ENCODE data around the gene PHAF1.

PHAF1 gene

DNA sequence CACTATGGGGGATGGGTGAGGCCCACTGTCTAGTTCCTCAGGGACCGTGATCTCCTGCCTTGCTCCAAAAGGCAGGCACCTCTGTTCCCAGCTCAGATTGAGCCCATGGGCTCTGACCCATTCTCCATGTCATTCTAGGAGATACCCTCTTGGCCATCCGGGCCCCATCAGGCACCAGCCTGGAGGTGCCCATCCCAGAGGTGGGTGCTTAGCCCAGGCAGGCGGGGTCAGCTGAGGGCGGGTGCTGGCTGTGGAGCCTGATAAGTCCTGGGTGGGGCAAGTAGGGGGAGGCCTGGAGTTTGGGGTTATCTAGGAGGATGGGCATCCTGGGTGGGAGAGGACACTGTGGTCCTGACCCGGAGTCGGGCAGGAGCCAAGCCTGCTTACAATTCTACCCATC lies 84.5 kb downstream of the PHAF1 start:
- Histone ChIP-seq H3K9me3 (ENCODE audit: severe bottlenecking) (no peaks in the 10 kb centered on the region), H3K27me3 (ENCODE audit: insufficient read depth, low read depth, severe bottlenecking) (no peaks in the 10 kb centered on the region), H3K4me3 (ENCODE audit: low read depth, low read length) (no peak overlapping the region), H3K27ac (no peak overlapping the region), H3K36me3 (peaks cover 65% of the 10 kb centered on the region)
- TF ChIP-seq, protein P1, sequence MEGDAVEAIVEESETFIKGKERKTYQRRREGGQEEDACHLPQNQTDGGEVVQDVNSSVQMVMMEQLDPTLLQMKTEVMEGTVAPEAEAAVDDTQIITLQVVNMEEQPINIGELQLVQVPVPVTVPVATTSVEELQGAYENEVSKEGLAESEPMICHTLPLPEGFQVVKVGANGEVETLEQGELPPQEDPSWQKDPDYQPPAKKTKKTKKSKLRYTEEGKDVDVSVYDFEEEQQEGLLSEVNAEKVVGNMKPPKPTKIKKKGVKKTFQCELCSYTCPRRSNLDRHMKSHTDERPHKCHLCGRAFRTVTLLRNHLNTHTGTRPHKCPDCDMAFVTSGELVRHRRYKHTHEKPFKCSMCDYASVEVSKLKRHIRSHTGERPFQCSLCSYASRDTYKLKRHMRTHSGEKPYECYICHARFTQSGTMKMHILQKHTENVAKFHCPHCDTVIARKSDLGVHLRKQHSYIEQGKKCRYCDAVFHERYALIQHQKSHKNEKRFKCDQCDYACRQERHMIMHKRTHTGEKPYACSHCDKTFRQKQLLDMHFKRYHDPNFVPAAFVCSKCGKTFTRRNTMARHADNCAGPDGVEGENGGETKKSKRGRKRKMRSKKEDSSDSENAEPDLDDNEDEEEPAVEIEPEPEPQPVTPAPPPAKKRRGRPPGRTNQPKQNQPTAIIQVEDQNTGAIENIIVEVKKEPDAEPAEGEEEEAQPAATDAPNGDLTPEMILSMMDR (IDR thresholded peaks at IDR 0.05; ENCODE audit: low read depth, low read length) = no peak
- no peak for DNase-seq

DNA sequence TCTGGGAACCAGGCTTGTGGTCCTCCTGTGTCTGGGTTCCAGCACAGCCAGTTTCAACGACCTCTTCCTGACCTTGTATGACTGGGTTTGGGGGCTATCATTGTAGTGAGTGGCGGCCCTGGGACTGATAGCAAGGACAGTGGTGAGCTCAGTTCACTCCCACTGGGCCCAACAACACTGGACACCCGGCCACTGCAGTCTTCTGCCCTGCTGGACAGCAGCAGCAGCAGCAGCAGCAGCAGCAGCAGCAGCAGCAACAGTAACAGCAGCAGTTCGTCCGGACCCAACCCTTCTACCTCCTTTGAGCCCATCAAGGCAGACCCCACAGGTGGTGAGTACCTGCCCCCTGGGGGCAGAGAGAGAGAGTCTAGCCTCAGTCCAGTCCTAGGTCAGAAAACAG lies 85.9 kb downstream of the PHAF1 start:
- no peak overlapping the region for H3K27ac ChIP-seq
- H3K9me3 ChIP-seq (ENCODE audit: severe bottlenecking) = no peaks in the 10 kb centered on the region
- DNase-seq = no peak
- TF ChIP-seq, protein P1 (IDR thresholded peaks at IDR 0.05; ENCODE audit: low read depth, low read length) = no peak
- H3K4me3 ChIP-seq (ENCODE audit: low read depth, low read length) = no peak overlapping the region
- H3K27me3 ChIP-seq (ENCODE audit: insufficient read depth, low read depth, severe bottlenecking) = no peaks in the 10 kb centered on the region
- H3K36me3 ChIP-seq = peaks cover 72% of the 10 kb centered on the region

DNA sequence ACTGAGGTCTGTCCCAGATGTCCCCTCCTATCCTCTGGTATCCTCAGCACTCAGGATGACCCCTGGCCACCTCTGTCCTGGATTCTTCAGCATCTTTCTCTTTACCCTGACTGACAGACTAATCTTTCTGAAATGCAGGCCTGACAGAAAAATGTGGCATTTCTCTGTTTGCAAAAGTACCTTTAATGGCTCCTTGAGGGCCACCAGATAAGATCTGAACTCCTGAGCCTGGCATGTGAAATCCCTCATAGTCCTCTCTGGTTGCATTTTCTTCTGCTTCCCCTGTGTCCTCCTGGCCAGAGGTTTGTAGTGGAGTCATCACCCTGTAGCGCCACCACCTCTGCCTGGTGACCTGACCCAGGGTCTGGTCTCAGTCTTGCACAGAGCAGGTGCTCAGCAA lies 87.1 kb downstream of the PHAF1 start:
- DNase-seq = no peak
- Histone ChIP-seq H3K27me3 (ENCODE audit: insufficient read depth, low read depth, severe bottlenecking) (no peaks in the 10 kb centered on the region), H3K9me3 (ENCODE audit: severe bottlenecking) (no peaks in the 10 kb centered on the region), H3K36me3 (peaks cover 80% of the 10 kb centered on the region), H3K4me3 (ENCODE audit: low read depth, low read length) (no peak overlapping the region), H3K27ac (no peak overlapping the region)
- TF ChIP-seq, protein P1 (IDR thresholded peaks at IDR 0.05; ENCODE audit: low read depth, low read length) = no peak

DNA sequence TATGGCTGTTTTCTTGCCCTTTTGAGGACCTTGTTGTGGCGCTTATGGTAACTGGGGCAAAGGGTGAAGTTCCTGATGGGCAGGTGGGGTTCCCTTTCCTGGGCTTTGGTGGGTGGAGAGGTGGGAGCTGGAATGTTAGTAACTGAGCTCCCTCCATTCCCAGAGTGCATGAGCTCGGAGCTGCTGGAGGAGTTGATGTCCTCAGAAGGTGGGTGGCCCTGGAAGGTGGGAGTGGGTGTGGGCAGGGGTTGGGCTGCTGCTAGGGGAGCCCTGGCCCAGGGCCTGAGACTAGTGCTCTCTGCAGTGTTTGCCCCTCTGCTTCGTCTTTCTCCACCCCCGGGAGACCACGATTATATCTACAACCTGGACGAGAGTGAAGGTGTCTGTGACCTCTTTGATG lies 88.0 kb downstream of the PHAF1 start:
- no peak for DNase-seq
- Histone ChIP-seq H3K27ac (no peak overlapping the region), H3K36me3 (peaks cover 84% of the 10 kb centered on the region)

More for the DNA sequence above, 88.0 kb downstream of the PHAF1 start:
- H3K9me3 ChIP-seq (ENCODE audit: severe bottlenecking) = no peaks in the 10 kb centered on the region
- H3K4me3 ChIP-seq (ENCODE audit: low read depth, low read length) = no peak overlapping the region
- no peaks in the 10 kb centered on the region for H3K27me3 ChIP-seq (ENCODE audit: insufficient read depth, low read depth, severe bottlenecking)
- TF ChIP-seq, protein P1 (IDR thresholded peaks at IDR 0.05; ENCODE audit: low read depth, low read length) = no peak

Data from WERI-Rb-1 (cell line).